Loucy (cell line): ENCODE measurements around the gene HCK.

Source experiments
- H2AFZ ChIP-seq: fragments of 200-600 bp; sonication (generic); 2 replicates; pipeline ENCODE4 v1.6.0; 2016; ENCODE audit warnings: antibody characterized with exemption, mild to moderate bottlenecking, low read length, moderate library complexity
- H3F3A ChIP-seq: fragments of 200-600 bp; 2 replicates; pipeline ENCODE4 v1.6.0; 2016; ENCODE audit warnings: antibody characterized with exemption, low read depth, mild to moderate bottlenecking
- H3K27me3 ChIP-seq: fragments of 200-600 bp; sonication (generic); 2 replicates; pipeline ENCODE4 v1.6.1; 2014; ENCODE audit warnings: low read length, mild to moderate bottlenecking; ENCODE audit not compliant: insufficient read depth, poor library complexity, severe bottlenecking
- H3K36me3 ChIP-seq: fragments of 200-600 bp; sonication (generic); 2 replicates; pipeline ENCODE4 v1.6.1; 2016; ENCODE audit warnings: low read length; ENCODE audit not compliant: insufficient read depth
- H3K4me1 ChIP-seq: fragments of 200-600 bp; sonication (generic); 2 replicates; pipeline ENCODE4 v1.5.1; 2014; ENCODE audit warnings: low read length, mild to moderate bottlenecking; ENCODE audit not compliant: insufficient read depth, poor library complexity, severe bottlenecking
- H3K4me2 ChIP-seq: fragments of 200-600 bp; sonication (generic); 2 replicates; pipeline ENCODE4 v1.6.0; 2014; ENCODE audit warnings: antibody characterized with exemption, low read length, low read depth, mild to moderate bottlenecking; ENCODE audit not compliant: poor library complexity, severe bottlenecking
- H3K4me3 ChIP-seq: fragments of 200-600 bp; sonication (generic); 2 replicates; pipeline ENCODE4 v1.5.1; 2014; ENCODE audit warnings: low read length, mild to moderate bottlenecking, mixed read lengths; ENCODE audit not compliant: poor library complexity, severe bottlenecking
- H3K79me2 ChIP-seq: fragments of 200-600 bp; sonication (generic); 2 replicates; pipeline ENCODE4 v1.6.1; 2014; ENCODE audit warnings: low read length; ENCODE audit not compliant: insufficient read depth
- H3K9ac ChIP-seq: fragments of 200-600 bp; sonication (generic); 2 replicates; pipeline ENCODE4 v1.6.0; 2014; ENCODE audit warnings: mild to moderate bottlenecking, low read depth, low read length, moderate library complexity; ENCODE audit not compliant: poor library complexity, severe bottlenecking
- H3K9me2 ChIP-seq: fragments of 200-600 bp; sonication (generic); replicated peaks from 2 replicates; pipeline ENCODE4 v1.6.1; 2016; ENCODE audit warnings: low read depth, low read length, mixed read lengths
- H3K9me3 ChIP-seq: fragments of 200-600 bp; sonication (generic); 2 replicates; pipeline ENCODE4 v1.6.1; 2014; ENCODE audit warnings: mild to moderate bottlenecking, antibody characterized with exemption, low read length, low read depth; ENCODE audit not compliant: insufficient read depth
- H4K20me1 ChIP-seq: fragments of 200-600 bp; sonication (generic); 2 replicates; pipeline ENCODE4 v1.6.0; 2014; ENCODE audit warnings: antibody characterized with exemption, low read length, mild to moderate bottlenecking; ENCODE audit not compliant: insufficient read depth, poor library complexity, severe bottlenecking
- EZH2phosphoT487 ChIP-seq: fragments of 200-600 bp; IDR thresholded peaks from 2 replicates; pipeline ENCODE4 v1.6.1; 2018; ENCODE audit warnings: antibody characterized with exemption, mild to moderate bottlenecking, moderate library complexity, borderline replicate concordance
- TF ChIP-seq, protein P1 (sequence below): fragments of 200-600 bp; sonication (generic); conservative IDR thresholded peaks from 2 replicates; pipeline ENCODE4 v1.5.1; 2014; ENCODE audit warnings: mild to moderate bottlenecking, antibody characterized with exemption, low read length

HCK gene

DNA sequence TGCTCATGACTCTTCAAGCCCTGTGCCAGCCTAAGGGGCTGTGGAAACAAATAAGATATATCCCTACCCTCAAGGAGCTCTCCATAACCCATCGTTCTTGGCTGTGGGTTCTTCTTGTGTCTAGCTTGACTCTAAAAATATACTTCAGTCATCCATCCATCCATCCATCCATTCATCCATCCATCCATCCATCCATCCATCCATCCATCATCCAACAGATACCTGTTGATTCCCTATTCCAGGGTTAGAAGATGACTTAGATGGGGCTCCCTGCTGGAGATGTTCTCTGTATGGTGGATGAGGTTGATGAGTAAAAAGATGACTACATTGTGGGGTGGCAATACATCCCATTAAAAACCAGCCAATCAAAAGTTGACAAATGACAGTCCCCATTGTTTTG is 23.5 kb downstream of the HCK start:
- Histone ChIP-seq H3K79me2 (no peaks in the 10 kb centered on the region), H3K4me2 (no peak overlapping the region), H3K9ac (no peak overlapping the region), H3F3A (no peaks in the 10 kb centered on the region), H3K36me3 (no peaks in the 10 kb centered on the region), H4K20me1 (no peaks in the 10 kb centered on the region), H3K9me2 (no peaks in the 10 kb centered on the region), H3K27me3 (no peaks in the 10 kb centered on the region), H3K4me3 (no peak overlapping the region), H3K9me3 (no peaks in the 10 kb centered on the region), H3K4me1 (peaks cover 7% of the 10 kb centered on the region), H2AFZ (no peak overlapping the region)
- TF ChIP-seq, protein P1, sequence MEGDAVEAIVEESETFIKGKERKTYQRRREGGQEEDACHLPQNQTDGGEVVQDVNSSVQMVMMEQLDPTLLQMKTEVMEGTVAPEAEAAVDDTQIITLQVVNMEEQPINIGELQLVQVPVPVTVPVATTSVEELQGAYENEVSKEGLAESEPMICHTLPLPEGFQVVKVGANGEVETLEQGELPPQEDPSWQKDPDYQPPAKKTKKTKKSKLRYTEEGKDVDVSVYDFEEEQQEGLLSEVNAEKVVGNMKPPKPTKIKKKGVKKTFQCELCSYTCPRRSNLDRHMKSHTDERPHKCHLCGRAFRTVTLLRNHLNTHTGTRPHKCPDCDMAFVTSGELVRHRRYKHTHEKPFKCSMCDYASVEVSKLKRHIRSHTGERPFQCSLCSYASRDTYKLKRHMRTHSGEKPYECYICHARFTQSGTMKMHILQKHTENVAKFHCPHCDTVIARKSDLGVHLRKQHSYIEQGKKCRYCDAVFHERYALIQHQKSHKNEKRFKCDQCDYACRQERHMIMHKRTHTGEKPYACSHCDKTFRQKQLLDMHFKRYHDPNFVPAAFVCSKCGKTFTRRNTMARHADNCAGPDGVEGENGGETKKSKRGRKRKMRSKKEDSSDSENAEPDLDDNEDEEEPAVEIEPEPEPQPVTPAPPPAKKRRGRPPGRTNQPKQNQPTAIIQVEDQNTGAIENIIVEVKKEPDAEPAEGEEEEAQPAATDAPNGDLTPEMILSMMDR: no peak
- no peak for TF ChIP-seq EZH2phosphoT487

DNA sequence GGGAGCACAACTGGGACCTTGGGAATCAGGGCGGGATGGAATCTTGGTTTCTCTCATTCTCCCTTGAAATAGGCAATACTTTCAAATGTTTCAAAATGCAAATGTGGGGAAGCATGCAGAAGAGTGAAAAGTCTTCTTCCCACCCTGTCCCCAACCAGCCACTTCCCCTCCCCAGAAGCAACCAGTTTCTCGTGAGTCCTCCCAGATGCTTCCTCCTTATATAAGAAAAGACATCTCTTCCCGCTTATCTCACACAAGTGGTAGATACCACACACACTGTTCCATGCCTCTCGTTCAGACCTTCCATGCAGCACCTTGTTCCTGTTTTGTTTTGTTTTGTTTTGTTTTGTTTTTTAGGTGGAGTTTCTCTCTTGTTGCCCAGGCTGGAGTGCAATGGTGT is 25.1 kb downstream of the HCK start:
- H3K9me3 ChIP-seq: no peaks in the 10 kb centered on the region
- H3K79me2 ChIP-seq: no peaks in the 10 kb centered on the region
- H3K4me1 ChIP-seq: peaks cover 7% of the 10 kb centered on the region
- no peaks in the 10 kb centered on the region for H3K27me3 ChIP-seq
- no peaks in the 10 kb centered on the region for H3K9me2 ChIP-seq
- H4K20me1 ChIP-seq: no peaks in the 10 kb centered on the region
- no peak overlapping the region for H3K4me3 ChIP-seq
- no peak overlapping the region for H3K4me2 ChIP-seq
- H3K9ac ChIP-seq: no peak overlapping the region
- no peak overlapping the region for H2AFZ ChIP-seq
- TF ChIP-seq, protein P1: no peak
- TF ChIP-seq EZH2phosphoT487: no peak
- H3K36me3 ChIP-seq: no peaks in the 10 kb centered on the region
- no peaks in the 10 kb centered on the region for H3F3A ChIP-seq

DNA sequence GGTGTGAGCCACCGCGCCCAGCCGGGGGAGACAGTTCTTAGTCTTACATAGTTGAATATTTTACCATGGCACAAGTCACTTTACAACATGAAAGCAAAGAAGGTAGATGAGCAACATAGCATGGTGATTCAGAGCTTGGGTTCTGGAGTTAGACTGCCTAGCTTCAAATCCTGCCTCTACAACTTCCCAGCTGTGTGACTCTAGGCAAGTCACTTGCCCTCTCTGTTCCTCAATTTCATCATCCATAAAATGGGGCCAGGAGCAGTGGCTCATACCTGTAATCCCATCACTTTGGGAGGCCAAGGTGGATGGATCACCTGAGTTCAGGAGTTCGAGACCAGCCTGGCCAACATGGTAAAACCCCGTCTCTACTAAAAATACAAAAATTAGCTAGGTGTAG is 26.3 kb downstream of the HCK start:
- H3K9me3 ChIP-seq: no peaks in the 10 kb centered on the region
- H2AFZ ChIP-seq: no peak overlapping the region
- no peaks in the 10 kb centered on the region for H4K20me1 ChIP-seq
- no peaks in the 10 kb centered on the region for H3K79me2 ChIP-seq
- no peak overlapping the region for H3K9ac ChIP-seq
- no peak overlapping the region for H3K4me3 ChIP-seq
- no peaks in the 10 kb centered on the region for H3K9me2 ChIP-seq
- TF ChIP-seq, protein P1: no peak
- TF ChIP-seq EZH2phosphoT487: no peak
- no peaks in the 10 kb centered on the region for H3F3A ChIP-seq
- peaks cover 7% of the 10 kb centered on the region for H3K4me1 ChIP-seq
- no peaks in the 10 kb centered on the region for H3K36me3 ChIP-seq
- H3K4me2 ChIP-seq: no peak overlapping the region
- no peaks in the 10 kb centered on the region for H3K27me3 ChIP-seq
